ENCODE data around the gene NCR2.
"Not testable (repeated sequence)": the region's sequence is repeated elsewhere in the genome, so short reads cannot be mapped to it uniquely, and the experiment has no call there.

The NCR2 gene

GRCh38 chr6:41335296-41335695, at the start of gene NCR2:
Gene NCR2 (plus strand): TSS chr6:41335608. CDS start chr6:41335877, 269 bp downstream.
- DNase-seq: peak in 2 of 3 donors; percentile 14 to 15

DNA sequence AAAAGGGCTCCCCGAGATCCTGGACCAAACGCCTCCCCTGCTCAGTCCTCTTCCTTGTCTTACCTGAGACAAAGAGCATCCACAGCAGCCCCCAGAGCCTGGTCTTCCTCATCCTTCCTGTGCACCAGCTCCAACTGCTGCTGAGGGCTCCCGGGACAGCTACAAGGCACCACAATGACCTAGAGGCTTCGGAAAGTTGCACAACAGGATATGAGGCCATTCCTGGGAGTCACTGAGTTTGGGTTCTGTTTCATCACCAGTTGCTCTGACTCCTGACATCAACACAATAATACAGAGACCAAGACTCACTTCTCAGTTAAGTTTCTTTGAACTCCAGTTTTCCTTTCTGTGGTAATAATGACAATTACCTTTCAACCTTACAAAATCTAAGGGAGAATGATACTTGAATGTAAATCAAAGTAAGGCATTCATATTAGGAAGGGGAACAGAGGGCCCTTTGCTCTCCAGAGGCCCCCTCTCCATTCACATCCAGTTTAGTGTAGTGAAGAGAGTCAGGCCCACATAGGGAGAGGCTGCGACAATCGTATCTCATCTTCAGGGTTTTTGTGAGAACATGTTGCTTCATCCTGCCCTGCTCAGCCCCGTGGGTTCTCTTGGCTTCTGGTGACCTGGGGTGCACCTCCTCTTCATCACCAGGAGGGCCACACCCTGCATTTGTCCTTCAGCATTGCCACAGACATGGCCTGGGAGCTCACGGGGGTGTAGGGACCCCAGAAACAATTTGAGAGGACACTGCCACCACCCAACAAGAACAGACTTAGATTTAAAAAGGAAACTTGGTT, 48.7 kb upstream of the NCR2 start, which contains the start of gene TREM1:
TSS of gene TREM1 (minus strand) at position 139 of the 803 bp plus-strand sequence. CDS start at position 112, 27 bp downstream.
- peak; percentile 91 to 97 (median 97) for DNase-seq

- peak; percentile 51 to 76 (median 74) for DNase-seq
Measured at GRCh38 chr6:41288030-41288753, 47.2 kb upstream of the NCR2 start.

DNA sequence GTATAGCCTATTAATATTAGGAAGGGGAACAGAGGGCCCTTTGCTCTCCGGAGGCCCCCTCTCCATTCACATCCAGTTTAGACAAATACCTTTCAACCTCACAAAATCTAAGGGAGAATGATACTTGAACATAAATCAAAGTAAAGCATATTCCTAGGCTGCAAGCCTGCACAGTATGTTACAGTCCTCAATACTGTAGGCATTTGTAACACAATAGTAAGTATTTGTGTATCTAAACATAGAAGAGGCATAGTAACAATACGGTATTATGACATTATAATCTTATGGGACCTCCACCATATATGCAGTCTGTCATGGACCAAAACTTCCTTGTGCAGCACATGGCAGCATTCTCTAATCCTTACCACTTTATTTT, 46.7 kb upstream of the NCR2 start:
- no peak for DNase-seq

DNA sequence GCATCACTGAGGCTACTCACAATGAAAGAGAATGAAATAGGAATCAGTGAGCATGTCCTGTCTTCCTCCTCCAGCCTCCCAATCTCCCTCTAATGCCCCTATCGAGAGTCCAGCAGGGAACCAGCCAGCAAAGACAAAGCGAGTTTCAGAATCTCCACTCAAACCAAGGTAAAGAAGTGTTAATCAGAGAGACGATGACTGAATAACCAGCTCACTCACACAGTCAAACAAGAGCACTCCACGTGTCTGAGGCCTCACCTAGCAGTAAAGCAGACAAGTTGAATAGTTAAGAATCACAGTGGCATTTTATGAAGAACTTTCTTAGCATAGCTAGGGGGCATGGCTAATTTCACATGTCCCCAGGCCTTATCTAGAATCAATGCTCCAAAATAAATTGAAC, 45.6 kb upstream of the NCR2 start:
- no peak for DNase-seq

DNA sequence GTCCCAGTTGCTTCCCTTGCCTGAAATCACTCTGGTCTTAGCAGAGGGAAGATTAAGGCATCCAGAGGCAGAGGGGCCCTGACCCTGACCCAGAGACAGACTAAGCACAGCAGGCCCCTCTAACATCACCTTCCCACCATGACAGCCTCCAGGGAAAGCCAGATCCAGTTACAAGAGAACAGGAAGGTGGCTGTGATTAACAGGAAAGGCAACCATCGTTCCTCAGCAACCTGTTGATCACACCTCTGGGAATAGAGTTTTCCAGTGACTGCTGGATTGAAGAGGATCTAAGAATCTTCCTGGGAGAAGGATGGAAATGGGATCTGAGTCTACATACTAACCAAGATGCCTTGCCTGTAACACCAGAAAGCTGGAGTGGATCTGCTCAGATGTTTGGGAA, 43.7 kb upstream of the NCR2 start:
- DNase-seq: no peak

DNA sequence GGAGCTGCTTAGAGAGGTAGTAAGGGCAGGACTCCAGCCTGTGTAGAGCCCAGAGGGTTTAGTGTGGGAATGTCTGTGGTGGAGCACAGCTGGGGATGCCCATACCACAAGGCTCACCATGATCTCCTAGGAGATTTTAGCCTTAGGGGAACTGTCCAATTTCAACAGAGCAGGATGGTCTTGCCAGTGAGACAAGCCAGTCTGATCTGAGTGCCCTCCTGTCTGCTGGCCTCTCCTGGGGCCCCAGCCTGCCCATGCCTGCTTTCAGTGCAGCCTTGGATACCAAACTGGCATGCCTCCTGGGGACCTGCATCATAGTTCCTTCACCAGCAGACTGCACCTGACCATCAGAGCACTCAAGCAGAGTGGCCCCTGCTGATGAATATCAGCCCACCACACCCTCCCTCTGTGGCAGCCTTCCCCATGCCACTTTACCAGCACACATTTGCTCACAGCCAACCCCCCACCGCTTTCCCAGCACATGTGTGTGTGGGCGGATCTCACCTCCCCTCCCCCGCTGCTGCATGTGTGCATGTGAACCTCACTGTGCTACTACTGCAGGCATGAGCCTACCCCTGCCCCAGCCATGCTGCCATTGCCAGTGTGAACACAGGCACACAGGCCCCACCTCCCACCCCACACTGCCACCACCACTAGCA, 41.1 kb upstream of the NCR2 start:
- DNase-seq: no peak

DNA sequence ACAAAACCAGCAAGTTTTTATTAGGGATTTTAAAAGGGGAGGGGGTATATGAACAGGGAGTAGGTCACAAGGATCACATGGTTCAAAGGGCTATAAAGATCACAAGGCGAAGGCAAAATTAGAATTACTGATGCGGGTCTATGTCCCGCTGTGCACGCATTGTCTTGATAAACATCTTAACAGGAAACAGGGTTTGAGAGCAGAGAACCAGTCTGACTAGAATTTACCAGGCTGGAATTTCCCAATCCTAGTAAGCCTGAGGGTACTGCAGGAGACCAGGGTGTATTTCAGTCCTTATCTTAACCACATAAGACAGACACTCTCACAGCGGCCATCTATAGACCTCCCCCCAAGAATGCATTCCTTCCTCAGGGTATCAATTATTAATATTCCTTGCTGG, 38.2 kb upstream of the NCR2 start:
- DNase-seq: not testable (repeated sequence)

DNA sequence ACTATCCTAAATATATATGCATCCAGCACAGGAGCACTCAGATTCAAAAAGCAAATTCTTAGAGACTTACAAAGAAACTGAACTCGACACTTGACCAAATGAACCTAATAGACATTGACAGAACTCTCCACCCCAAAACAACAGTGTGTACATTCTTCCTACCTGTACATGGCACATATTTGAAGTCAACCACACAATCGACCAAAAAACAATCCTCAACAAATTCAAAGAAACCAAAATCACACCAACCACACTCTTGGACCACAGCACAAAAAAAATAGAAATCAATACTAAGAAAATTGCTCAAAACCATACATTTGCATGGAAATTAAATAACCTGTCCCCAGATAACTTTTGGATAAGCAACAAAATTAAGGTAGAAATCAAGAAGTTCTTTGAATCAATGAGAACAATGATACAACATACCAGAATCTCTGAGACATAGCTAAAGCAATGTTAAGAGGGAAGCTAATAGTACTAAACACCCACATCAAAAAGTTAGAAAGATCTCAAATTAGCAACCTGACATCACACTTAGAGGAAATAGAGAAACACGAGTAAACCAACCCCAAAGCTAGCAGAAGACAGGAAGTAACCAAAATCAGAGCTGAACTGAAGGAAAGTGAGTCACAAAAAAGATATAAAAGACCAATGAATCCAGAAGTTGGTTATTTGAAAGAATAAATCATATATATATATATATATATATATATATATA, 36.5 kb upstream of the NCR2 start:
- peak; percentile 70 to 92 (median 89) for DNase-seq

GRCh38 chr6:41302638-41303037, 32.8 kb upstream of the NCR2 start:
- DNase-seq: peak; percentile 72 to 83 (median 81)

GRCh38 chr6:41306187-41306854, 29.1 kb upstream of the NCR2 start:
- peak; percentile 45 to 55 (median 51) for DNase-seq

GRCh38 chr6:41315203-41315602, 20.2 kb upstream of the NCR2 start:
- DNase-seq: no peak

- no peak for DNase-seq
Measured at GRCh38 chr6:41315943-41316620, 19.3 kb upstream of the NCR2 start.

DNA sequence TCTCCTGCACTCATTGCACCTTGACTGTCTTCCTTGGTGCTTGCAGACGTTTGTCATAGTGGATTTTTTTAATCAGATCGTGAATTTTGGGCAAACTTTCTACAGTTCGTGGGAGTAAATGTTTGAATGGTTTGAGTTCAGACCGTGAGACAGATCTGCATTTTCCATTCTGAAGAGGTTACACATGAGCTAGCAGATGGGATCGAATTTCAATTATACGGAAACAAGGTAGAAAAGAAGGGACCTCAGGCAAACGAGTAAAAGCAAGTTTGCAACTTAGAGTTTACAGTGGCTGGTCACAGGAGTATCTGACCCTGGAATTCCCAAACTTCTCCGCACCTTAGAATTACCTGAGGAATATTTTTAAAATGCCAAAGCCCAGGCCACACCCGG, 17.2 kb upstream of the NCR2 start:
- DNase-seq: no peak

DNA sequence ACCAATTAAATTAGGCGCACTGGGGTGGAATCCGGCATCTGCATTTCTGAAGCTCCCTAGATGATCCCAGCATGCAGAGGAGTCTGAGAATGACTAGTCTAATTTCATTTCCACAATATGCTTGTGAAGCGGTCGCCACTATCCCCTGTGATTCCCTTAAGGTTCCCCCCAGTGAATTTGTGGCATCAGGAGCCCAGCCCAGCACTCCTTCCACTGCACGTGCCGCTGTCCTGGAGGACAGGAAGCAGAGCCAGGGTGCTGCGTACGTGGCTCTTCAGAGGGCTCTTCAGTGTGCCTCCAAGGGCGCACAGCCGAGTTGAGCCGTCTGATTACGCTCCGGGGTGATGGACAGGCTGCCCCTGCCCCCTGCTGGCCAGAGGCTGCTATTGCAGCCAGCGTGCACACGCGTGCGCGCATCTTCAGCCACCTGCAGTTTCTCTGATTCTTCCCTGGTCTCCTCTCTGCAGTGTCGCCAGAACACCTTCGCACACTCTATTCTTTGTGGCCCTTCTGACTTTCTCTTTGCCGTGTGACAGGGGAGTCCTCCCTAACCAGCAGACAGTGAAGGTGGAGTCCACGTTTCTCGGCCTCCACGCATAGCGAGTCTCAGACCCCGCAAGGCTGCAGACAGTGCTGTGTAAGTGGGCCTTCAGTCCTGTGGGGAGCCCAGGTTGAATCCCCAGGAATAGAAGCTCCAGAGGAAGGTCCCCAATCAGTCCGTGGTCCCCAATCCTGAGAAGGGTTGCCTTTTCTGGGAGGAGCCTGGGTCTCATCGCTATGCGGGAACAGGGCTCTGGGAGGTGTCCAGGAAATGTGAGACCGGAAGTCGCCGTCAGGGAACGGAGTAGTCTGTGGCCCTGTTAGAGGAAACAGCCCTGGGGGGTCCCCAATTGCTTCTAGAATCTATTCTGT, 16.5 kb upstream of the NCR2 start:
- peak; percentile 88 to 91 (median 90) for DNase-seq

- DNase-seq: no peak
Measured at GRCh38 chr6:41321183-41321582, 14.2 kb upstream of the NCR2 start.

DNA sequence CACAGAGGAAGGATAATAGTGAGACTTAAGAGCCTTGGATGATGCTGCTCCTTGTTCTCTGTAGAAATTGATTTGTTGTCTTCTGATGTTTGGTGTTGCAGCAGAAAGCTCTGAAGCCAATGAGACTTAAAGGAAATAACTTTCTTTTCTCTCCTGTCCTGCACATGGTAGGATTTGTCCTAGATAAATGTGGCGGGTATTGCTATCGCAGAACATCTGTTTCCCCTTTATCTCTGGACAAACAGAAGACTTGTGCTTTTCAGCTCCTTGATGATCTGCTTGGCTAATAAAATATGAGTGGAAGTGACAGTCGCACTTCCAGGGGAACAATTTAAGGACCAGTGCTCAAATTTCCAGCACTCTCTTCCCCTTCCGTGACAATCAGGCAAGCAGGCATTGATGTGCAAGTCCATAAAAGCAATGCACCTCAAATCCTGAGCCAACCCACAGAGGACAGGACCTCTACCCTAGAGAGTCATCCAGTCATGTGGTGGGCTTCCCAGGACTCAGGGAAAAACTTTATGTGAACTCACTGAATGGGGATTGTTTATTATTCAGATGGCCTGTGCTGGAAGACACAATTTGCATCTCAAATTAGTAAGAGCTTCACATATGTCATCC, 9.9 kb upstream of the NCR2 start:
- no peak for DNase-seq

DNA sequence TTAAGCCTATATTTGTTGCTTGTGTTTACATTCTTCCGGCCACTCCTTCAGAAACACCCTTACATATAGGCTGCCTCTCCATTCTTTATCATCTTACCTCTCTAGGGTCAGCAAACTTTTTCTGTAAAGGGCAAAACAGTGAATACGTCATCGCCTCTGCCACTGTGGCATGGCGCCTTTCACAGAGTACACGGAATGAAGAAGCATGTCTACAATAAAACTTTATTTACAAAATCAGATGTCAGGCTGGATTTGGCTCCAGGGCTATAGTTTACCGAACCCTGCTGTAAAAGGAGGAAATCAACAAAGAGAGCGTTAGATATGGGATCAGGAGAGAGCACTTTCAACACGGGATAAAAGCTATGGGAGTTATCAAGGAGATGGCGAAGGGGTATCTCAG, 9.3 kb upstream of the NCR2 start:
- no peak for DNase-seq

GRCh38 chr6:41327177-41327576, 8.2 kb upstream of the NCR2 start:
- no peak for DNase-seq

All from suppressor macrophage treated with lipopolysaccharide for 1 hour (primary cell).